DMS53 treated with DMSO at 0.1 percent for 48 hours (cell line): ENCODE data around the gene SRMS.
"Not testable (repeated sequence)": the region's sequence is repeated elsewhere in the genome, so short reads cannot be mapped to it uniquely, and the experiment has no call there.

Experiments
- DNase-seq: peaks from one replicate; lab custom pipeline; 2025; ENCODE audit not compliant: unreplicated experiment; lab: John Stamatoyannopoulos, UW

SRMS gene

DNA sequence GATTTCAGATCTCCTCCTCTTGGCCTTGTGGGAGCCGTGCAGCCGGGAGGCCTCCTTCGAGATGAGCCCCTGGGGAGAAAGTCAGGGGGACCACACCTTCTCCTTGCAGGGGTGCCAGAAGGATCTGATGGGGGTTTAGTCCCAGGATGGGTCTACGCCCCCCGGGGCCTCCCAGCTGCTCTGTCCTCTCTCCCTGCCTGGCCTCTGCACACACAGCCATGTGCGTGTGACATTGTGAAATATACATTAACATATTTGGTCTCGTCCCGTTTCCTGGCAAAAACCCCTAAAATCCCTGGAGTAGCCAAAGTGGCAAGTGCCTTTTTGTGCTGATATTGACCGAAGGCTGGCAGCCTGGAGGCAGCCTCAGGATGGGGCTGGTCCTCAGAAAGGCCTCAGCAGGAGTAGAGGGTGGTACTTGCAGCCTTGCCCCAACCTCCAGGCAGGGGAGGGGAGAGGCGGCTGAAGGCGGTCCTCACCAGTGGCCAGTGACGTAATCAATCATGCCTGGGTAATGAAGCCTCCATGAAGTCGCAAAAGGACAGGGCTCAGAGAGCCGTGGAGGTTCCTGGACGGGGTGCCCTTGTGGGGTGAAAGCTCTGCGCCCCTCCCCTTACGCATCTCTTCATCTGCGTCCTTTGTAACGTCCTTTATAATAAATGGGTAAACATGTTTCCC is 31.6 kb upstream of the SRMS start:
- DNase-seq, result no peak

- no peak for DNase-seq
These were observed 30.9 kb upstream of the SRMS start for GRCh38 chr20:63578224-63579016.

GRCh38 chr20:63577317-63577894 is 29.9 kb upstream of the SRMS start:
- DNase-seq, result no peak

GRCh38 chr20:63576311-63576710 is 28.8 kb upstream of the SRMS start:
- DNase-seq, result no peak

- DNase-seq, result no peak
These were observed 27.5 kb upstream of the SRMS start for GRCh38 chr20:63574829-63575743.

DNA sequence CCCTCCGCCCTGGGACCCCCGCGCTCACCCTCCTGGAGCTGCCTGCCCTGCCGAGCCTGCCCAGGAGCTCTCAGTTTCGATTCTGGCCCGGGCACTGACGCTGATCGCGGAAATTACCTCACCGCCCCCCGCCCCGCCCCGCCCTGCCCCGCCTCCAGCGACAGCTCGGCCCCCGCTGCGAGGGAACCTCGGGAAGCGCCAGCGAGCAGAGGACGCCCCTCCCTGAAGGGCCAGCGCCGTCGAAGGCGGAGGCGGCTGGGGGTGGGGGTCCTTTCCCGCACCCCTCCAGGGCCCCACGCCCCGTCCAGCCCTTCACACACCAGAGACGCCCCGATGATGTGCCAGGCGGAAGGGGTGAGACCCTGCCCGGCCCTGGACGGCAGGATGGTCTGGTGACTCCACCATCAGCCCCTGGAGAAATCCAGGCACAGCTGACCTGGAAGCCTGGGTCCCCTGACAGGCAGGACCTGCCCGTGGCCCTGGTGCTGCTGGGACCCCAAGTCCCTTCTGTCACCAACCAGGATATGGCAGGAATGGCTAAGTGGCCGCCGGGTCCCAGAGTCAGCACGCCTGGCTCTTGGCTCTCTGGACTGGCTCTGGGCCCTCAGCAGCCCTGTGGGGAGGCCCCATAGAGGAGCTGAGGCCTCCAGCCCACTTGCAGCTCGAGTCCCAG is 26.7 kb upstream of the SRMS start, which contains the start of gene HELZ2:
HELZ2 (minus strand) TSS at position 84 of the 673 bp plus-strand sequence. CDS start 1,854 bp downstream, outside the sequence.
- peak; percentile 47 for DNase-seq

DNA sequence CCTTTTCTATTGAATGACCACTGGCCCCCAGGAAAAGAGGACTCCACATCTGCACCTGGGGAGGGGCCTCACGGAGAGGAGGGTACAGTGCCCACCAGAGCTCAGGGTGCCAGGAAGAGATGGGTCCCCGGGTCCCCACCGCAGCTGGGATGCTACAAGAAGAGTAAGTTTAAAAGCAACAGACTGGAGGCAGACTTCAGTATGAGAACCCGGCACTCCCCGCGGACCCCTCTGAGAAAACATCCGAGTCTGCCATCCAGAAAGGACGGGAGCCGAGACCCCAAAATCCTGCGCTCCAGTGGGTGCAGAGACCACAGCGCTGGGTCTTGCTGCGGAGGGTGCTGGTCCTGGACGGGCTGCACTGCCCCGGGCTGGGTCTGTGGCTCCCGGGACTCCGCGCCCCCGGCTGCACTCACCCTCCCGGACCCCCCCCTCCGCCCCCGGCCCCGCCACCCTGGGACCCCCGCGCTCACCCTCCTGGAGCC is 26.1 kb upstream of the SRMS start:
- DNase-seq, result no peak

- no peak for DNase-seq
These were observed 25.5 kb upstream of the SRMS start for GRCh38 chr20:63572788-63573646.

DNA sequence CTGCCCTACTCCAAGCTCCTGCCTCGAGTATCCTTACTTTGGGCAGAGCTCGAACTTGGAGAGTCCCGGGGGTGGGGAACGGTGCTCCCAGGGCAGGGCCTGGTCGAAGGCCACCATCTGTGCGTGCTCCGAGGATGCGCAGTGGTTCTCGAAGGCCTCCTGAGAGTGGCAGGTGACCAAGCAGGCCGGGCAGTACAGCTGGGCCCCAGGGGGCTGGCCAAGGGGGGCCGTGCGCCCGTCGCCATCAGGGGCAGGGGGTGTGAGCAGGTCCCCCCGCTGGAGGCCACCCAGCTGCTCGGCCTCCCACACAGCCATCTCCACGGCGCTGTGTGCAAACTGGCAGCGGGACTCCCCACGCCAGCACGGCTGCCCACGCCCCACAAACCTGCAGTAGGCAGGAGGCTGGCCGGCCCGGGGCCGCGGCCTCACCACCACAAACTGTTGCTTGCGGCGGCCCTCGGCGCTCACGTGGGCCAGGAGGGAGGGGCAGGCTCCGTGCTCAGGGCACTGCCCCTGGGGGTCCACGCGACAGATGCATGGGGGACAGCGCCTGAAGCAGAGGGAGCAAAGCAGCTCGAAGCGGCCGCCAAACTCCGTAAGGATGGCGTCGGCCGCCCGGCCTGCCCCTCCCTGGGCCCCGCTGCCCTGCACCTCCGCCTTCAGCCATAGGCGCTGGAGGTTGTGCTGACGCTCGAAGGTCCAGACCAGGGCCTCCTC is 24.7 kb upstream of the SRMS start:
- DNase-seq, result no peak

GRCh38 chr20:63571087-63571478 is 23.5 kb upstream of the SRMS start:
- not testable (repeated sequence) for DNase-seq

GRCh38 chr20:63570281-63571086 is 22.9 kb upstream of the SRMS start:
- no peak for DNase-seq

DNA sequence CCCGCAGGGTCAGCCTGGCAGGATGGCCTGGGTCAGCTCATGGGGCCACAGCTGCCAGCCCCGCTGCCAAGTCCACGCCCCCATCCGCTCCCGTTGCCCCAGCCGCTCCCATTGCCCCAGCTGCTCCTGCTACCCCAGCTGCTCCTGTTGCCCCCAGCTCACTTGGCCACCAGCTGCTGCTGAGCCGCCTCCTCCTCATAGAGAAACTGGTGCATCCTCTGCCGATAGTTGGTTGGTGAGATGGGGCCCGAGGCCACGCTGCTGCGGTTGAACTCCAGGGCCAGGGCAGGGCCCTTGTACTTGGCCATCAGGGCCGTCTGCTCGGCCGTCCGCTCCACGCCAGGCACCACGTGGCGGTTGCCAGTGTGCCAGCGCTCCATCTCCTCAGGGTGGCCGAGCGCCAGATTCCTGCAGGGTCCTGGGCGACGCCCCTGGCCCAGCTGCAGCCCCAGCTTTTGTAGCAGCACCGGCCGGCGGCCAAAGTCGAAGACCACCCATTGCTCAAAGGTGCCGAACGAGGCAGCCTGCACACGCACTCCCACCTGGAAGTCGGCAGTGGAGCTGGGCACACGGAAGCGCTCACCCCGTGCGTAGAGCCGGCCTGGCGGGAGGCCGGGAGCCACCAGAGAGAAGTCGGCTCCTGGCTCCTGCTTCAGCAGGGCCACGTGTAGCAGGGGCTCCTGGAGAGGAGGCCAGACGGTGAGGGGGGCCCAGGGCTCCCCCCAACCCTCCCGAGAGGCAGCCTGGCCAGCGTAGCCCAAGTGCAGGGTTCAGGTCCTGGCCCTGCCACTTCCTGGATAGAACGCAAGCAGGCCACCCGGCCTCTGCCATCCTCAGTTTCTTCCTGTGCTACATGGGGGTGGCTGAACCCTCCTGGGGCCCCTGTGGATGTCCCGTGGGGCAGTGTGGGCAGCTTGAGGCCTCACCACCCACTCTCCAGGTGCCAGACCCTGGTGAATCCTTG is 21.7 kb upstream of the SRMS start:
- DNase-seq, result no peak

DNA sequence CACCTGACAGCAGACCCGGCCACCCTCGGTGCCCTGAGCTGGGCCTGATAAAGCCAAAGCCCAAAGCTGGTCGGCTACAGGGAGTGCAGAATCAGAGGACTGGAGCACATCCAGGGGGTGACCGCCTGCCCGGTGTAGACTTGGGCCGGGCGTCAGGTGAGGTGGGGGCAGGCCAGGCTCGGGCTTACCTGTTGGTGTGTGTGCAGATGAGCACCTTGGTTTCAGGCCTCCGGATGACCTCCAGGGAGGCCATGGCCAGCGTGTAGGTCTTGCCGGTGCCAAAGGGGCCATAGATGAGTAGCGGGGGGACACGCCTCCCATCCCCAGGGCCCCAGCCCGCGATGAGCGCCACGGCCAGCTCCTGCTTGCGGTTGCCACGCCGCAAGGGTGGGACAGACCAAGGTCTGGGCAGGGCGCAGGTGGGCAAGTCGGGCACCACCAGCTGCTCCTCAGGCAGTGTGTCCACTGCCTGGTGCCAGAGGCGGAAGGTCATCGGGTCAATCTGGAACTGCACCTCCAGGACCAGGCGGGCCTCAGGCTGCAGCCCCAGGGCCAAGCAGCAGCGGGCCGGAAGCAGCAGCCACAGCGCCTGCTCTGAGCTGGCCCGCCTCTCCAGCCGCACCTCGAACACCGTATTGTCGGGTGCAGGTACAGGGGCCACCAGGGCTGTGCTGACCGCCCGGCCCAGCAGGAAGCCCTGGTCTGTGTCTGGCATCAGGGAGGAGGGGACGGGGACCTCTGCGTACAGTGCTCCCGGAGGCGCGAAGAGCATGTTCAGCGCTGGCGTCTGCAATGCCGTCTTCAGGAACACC is 20.8 kb upstream of the SRMS start:
- DNase-seq, result no peak

GRCh38 chr20:63567386-63568169 is 20.0 kb upstream of the SRMS start:
- DNase-seq, result no peak

DNA sequence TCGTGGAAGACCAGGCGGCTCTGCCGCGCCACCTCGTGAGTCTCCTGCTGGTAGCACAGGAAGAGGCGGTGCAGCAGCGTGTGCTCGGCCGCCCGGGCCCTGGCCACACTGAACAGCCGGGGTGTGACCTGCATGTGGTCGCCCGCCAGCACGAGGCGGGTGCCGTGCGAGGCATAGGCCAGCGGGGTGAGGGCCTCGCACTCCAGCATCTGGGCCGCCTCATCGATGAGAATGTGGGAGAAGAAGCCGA is 19.5 kb upstream of the SRMS start:
- DNase-seq, result no peak
